IPS-NIHi11 (cell line): ENCODE data around the gene SLC17A6.

Experiments
- DNase-seq: peaks from one replicate; pipeline ENCODE4 v3.0.0; 2012; ENCODE audit warnings: mixed read lengths, low spot score

The SLC17A6 gene

DNA sequence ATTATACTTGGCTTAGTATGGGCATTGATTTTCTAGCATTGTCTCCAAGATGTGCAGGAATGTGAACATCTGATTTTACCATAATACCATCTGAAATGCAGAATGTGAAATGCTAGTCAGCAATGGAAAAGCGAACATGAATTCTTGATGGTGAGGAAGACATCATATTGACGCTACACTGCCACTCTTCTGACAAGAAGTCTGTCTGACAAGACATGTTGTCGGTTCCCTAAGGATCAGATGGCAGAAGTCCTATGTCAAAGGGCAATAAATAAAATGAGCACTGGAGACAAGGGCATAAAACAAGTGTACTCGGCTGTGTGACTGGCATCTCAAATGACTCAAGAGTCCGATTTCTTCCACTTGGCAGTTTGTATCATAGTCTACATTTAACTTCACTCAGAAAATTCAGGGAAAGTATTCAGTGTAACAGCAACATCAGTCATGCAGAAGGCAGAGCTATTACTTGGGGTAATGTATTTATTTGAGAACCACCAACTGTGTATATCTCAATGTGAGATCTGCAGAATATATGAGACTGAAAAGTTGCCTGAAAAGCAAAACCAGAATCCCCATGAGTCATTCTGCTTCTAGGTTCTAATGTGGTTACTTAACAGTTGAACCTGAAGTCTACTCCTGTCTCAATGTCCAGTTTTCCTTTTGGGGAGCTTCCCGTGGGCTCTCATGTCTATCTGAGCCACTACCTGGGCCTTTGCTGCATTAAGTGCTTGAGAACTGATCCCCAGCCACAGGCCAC, 51.5 kb downstream of the SLC17A6 start:
- DNase-seq = no peak

DNA sequence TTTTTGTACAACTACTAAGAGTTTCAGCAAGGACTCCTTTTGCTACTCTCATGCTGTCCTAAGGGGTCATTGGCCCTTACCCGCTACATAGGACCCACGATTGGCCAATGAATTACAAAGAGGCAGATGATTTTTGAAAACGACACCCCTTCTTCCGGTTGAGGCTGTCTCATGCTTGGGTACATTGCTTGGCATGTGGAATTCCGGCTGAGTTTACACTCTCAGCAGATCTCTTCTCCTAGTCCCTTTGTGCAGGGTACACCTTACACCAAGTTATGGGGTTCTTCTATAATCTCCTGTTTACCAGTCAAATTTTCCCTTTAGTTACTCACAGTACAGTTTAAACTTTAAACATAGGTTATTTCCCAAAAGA, 52.1 kb downstream of the SLC17A6 start:
- DNase-seq = no peak

DNA sequence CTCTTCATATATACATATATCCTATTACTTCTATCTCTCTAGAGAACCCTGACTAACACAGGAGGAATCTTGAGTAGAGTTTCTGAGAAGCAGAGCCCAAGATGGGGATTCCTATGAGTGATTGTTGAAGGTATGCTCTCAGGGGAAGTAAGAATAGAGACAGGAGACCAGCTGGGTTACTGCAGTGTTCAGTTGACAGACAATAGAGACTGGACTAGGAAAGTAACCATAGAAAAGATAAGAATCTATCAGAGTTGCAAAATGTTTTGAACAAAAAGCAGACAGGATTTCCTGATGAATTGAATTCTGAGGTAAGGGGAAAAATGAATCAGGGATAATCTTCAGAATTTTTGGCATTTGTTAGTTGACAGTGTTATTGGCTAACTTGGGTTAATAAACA, 54.4 kb downstream of the SLC17A6 start:
- no peak for DNase-seq

DNA sequence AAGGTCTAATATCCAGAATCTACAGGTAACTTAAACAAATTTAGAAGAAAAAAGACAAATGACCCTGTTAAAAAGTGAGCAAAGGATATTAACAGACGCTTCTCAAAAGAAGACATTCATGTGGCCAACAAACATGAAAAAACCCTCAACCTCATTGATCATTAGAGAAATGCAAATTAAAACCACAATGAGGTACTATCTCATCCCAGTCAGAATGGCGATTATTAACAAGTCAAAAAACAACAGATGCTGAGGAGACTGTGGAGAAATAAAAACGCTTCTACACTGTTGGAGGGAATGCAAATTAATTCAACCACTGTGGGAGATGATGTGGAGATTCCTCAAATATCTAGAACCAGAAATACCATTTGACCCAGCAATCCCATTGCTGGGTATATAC, 67.2 kb downstream of the SLC17A6 start:
- DNase-seq = no peak

DNA sequence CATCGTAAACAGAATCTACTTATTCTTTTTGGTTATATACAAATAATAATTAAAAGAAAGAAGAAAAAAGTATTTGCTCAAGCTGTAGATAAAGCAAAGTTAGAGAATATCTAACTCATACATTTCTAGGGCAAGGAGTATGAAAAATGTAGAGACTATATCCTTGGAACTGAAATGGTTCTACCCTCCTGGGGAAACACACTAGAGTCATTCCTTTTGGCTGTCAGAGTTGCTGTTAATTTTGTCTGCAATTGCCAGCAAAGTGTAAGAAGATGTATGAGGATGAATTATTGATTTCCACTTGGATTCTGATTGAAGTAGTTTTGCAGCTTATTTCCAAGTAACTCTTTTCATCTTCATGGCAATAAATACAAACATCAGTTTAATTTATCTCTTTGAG, 69.1 kb downstream of the SLC17A6 start:
- DNase-seq = no peak

DNA sequence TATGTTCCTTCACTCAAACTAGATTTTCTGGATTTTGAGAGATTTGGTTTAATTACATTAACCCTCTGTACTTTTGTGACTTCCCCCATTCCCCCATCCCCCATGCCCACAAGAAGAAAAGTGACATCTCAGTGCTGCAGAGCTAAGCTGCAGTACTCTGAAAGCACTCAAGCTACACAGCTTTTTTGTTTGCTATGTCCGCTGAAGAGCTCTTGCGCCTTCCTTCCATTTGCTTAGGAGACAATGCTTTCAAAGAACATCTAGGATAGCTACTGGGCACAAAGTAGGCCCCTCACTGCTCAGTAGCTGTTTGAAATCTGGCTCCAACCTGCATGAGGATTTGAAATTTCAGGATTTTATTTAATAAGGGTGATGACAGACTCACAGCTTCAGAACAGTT, 69.7 kb downstream of the SLC17A6 start:
- no peak for DNase-seq

DNA sequence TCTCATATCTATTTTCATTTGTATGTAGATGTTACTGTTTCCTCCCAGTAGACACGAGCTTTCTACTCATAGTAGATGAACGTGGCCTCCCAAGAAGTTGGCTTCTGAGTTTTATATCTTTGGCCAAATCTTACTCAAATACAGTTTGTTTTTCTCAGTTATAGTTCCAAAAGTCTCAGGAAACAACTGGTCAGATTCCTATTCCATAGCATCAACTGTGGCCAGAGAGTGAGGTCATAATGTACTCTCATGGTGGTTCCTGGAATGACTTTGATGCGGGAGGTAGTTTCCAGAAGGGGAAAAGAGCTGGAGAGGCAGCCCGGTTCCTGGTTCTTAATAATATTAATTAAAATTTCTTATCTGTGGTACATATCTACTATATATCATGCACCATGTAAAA, 77.3 kb downstream of the SLC17A6 start:
- no peak for DNase-seq

DNA sequence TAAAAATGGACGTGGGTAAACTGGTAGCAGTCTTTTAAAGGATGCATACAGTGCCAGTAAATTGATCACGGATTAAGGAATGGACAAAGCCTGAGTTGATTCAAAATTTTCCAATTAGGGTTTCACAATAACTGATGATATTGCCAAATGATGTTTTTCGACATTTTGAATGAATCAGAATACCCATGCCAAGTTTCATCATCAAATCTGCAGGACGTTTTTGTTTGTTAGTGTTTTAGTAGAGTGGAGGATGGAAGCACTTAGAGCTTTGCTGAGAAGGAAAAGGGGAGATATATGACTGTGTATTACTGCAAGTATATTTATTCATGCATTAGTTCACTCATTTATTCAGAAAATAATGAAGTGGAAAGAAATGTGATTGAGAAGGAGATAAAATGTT, 78.3 kb downstream of the SLC17A6 start:
- DNase-seq = no peak

DNA sequence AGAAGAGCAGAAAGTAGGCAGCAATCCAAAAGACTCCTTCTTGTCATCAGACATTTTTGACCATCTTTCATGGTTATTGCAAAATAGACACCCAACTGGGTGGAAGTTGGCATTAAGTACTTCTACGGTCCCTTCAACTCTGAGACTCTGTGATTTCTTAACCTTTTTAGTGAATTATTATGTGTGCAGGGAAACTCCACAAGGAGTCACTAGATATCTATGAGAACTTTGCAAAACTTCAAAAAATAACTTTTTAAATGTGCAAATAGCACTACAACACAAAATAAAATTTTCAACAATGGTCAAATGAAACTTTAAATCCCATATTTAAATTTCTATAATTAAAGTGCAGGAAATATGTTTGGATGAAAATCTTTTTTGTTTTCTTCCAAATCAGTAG, 88.7 kb downstream of the SLC17A6 start:
- DNase-seq = no peak
